ENCODE data around the gene DOK6.

The DOK6 gene

GRCh38 chr18:69444221-69444620 is 43.5 kb downstream of the DOK6 start:
- no peak for DNase-seq

- DNase-seq = no peak
Measured at GRCh38 chr18:69447886-69448285, 47.2 kb downstream of the DOK6 start.

GRCh38 chr18:69455125-69455524 is 54.4 kb downstream of the DOK6 start:
- no peak for DNase-seq

- DNase-seq = peak; percentile 57
Measured at GRCh38 chr18:69469444-69469919, 68.8 kb downstream of the DOK6 start.

GRCh38 chr18:69480460-69480859 is 79.8 kb downstream of the DOK6 start:
- no peak for DNase-seq

- no peak for DNase-seq
Measured at GRCh38 chr18:69483574-69483973, 82.9 kb downstream of the DOK6 start.

GRCh38 chr18:69484699-69485396 is 84.2 kb downstream of the DOK6 start:
- no peak for DNase-seq

- DNase-seq = no peak
Measured at GRCh38 chr18:69487488-69488394, 87.1 kb downstream of the DOK6 start.

- no peak for DNase-seq
Measured at GRCh38 chr18:69490072-69490471, 89.4 kb downstream of the DOK6 start.

GRCh38 chr18:69490813-69491212 is 90.1 kb downstream of the DOK6 start:
- DNase-seq = no peak

- no peak for DNase-seq
Measured at GRCh38 chr18:69491576-69491975, 90.9 kb downstream of the DOK6 start.

GRCh38 chr18:69492861-69493260 is 92.2 kb downstream of the DOK6 start:
- DNase-seq = no peak

GRCh38 chr18:69494841-69495240 is 94.2 kb downstream of the DOK6 start:
- DNase-seq = no peak

GRCh38 chr18:69495338-69495737 is 94.7 kb downstream of the DOK6 start:
- DNase-seq = no peak

GRCh38 chr18:69495841-69496533 is 95.3 kb downstream of the DOK6 start:
- DNase-seq = no peak

GRCh38 chr18:69518989-69519388 is 118.3 kb downstream of the DOK6 start:
- no peak for DNase-seq

GRCh38 chr18:69523582-69523981 is 122.9 kb downstream of the DOK6 start:
- DNase-seq = no peak

- no peak for DNase-seq
Measured at GRCh38 chr18:69528435-69528834, 127.7 kb downstream of the DOK6 start.

GRCh38 chr18:69529151-69529550 is 128.5 kb downstream of the DOK6 start:
- no peak for DNase-seq

- no peak for DNase-seq
Measured at GRCh38 chr18:69531973-69532372, 131.3 kb downstream of the DOK6 start.

GRCh38 chr18:69537183-69537582 is 136.5 kb downstream of the DOK6 start:
- no peak for DNase-seq

- no peak for DNase-seq
Measured at GRCh38 chr18:69538849-69539248, 138.2 kb downstream of the DOK6 start.

- DNase-seq = no peak
Measured at GRCh38 chr18:69539404-69539803, 138.7 kb downstream of the DOK6 start.

All from stimulated activated CD4-positive, alpha-beta T cell treated with anti-CD3 and anti-CD28 coated beads, Interleukin-1b, Interleukin-23, amount 100 ng/mL, for 48 hours (primary cell).